ENCODE results near the gene F13A1. TPM values are rescaled to one million over a fixed set of nuclear protein-coding genes. Genes with fewer than 3 reads are reported as not detected.
"Not testable (repeated sequence)": the region's sequence is repeated elsewhere in the genome, so short reads cannot be mapped to it uniquely, and the experiment has no call there.

F13A1 gene
- total RNA-seq, 1 donor from 2014 or later, result 58.4 TPM

- Histone ChIP-seq H3K4me1 (no peaks in the 10 kb centered on the region), H3K27me3 (no peaks in the 10 kb centered on the region), H3K9me3 (no peaks in the 10 kb centered on the region), H3K27ac (no peak overlapping the region), H3K36me3 (no peaks in the 10 kb centered on the region), H3K4me3 (no peak overlapping the region)
- no peak for DNase-seq (ENCODE audit: extremely low spot score in 2 of 2)
- no peak for TF ChIP-seq CTCF (IDR thresholded peaks at IDR 0.05)
- no peak for TF ChIP-seq POLR2AphosphoS5 (IDR thresholded peaks at IDR 0.05; ENCODE audit: insufficient read depth in 1 of 2, low read depth in 1 of 2)
- TF ChIP-seq POLR2A (IDR thresholded peaks at IDR 0.05), result no peak
- intact Hi-C loops (cut with DNase I), result no loop called here
These were observed 7.5 kb downstream of the F13A1 start for GRCh38 chr6:6312901-6313441.

GRCh38 chr6:6305575-6305974 lies 14.9 kb downstream of the F13A1 start:
- H3K27ac ChIP-seq, result no peak overlapping the region
- no peaks in the 10 kb centered on the region for H3K4me1 ChIP-seq
- TF ChIP-seq CTCF (IDR thresholded peaks at IDR 0.05) (no peak), POLR2A (IDR thresholded peaks at IDR 0.05) (no peak), POLR2AphosphoS5 (IDR thresholded peaks at IDR 0.05; ENCODE audit: insufficient read depth in 1 of 2, low read depth in 1 of 2) (no peak)
- DNase-seq (ENCODE audit: extremely low spot score in 2 of 2), result no peak
- H3K9me3 ChIP-seq, result no peaks in the 10 kb centered on the region
- no peaks in the 10 kb centered on the region for H3K36me3 ChIP-seq
- intact Hi-C loops (cut with DNase I), result no loop called here
- H3K27me3 ChIP-seq, result no peaks in the 10 kb centered on the region
- no peak overlapping the region for H3K4me3 ChIP-seq

- H3K4me3 ChIP-seq; H3K36me3 ChIP-seq; H3K27me3 ChIP-seq; H3K27ac ChIP-seq; DNase-seq (ENCODE audit: extremely low spot score in 2 of 2); H3K9me3 ChIP-seq; H3K4me1 ChIP-seq; intact Hi-C loops (cut with DNase I): not testable (repeated sequence)
These were observed 20.1 kb downstream of the F13A1 start for GRCh38 chr6:6300383-6300782.

GRCh38 chr6:6293317-6293716 lies 27.1 kb downstream of the F13A1 start:
- TF ChIP-seq POLR2A (IDR thresholded peaks at IDR 0.05) (no peak), POLR2AphosphoS5 (IDR thresholded peaks at IDR 0.05; ENCODE audit: insufficient read depth in 1 of 2, low read depth in 1 of 2) (no peak), CTCF (IDR thresholded peaks at IDR 0.05) (no peak)
- H3K4me1 ChIP-seq, result no peaks in the 10 kb centered on the region
- intact Hi-C loops (cut with DNase I), result no loop called here
- no peak overlapping the region for H3K27ac ChIP-seq
- no peaks in the 10 kb centered on the region for H3K9me3 ChIP-seq
- no peak overlapping the region for H3K4me3 ChIP-seq
- no peaks in the 10 kb centered on the region for H3K36me3 ChIP-seq
- DNase-seq (ENCODE audit: extremely low spot score in 2 of 2), result no peak
- no peaks in the 10 kb centered on the region for H3K27me3 ChIP-seq

GRCh38 chr6:6287415-6287814 lies 33.0 kb downstream of the F13A1 start:
- H3K4me1 ChIP-seq, result no peaks in the 10 kb centered on the region
- no peaks in the 10 kb centered on the region for H3K9me3 ChIP-seq
- no peaks in the 10 kb centered on the region for H3K36me3 ChIP-seq
- intact Hi-C loops (cut with DNase I), result no loop called here
- H3K27ac ChIP-seq, result no peak overlapping the region
- no peak for DNase-seq (ENCODE audit: extremely low spot score in 2 of 2)
- no peaks in the 10 kb centered on the region for H3K27me3 ChIP-seq
- TF ChIP-seq CTCF (IDR thresholded peaks at IDR 0.05), result no peak
- TF ChIP-seq POLR2A (IDR thresholded peaks at IDR 0.05), result no peak
- TF ChIP-seq POLR2AphosphoS5 (IDR thresholded peaks at IDR 0.05; ENCODE audit: insufficient read depth in 1 of 2, low read depth in 1 of 2), result no peak
- no peak overlapping the region for H3K4me3 ChIP-seq

Data from vagina (tissue), 2 donors.